NCI-H748 treated with DMSO at 0.1 percent for 48 hours (cell line): ENCODE results near the gene HSPA1L.
A peak's percentile ranks its signal among the peaks of the same experiment; 100 is the strongest.
"Not testable (repeated sequence)": the region's sequence is repeated elsewhere in the genome, so short reads cannot be mapped to it uniquely, and the experiment has no call there.

Experiments used
- DNase-seq: peaks from one replicate; lab custom pipeline; 2025; lab: John Stamatoyannopoulos, UW

HSPA1L gene

DNA sequence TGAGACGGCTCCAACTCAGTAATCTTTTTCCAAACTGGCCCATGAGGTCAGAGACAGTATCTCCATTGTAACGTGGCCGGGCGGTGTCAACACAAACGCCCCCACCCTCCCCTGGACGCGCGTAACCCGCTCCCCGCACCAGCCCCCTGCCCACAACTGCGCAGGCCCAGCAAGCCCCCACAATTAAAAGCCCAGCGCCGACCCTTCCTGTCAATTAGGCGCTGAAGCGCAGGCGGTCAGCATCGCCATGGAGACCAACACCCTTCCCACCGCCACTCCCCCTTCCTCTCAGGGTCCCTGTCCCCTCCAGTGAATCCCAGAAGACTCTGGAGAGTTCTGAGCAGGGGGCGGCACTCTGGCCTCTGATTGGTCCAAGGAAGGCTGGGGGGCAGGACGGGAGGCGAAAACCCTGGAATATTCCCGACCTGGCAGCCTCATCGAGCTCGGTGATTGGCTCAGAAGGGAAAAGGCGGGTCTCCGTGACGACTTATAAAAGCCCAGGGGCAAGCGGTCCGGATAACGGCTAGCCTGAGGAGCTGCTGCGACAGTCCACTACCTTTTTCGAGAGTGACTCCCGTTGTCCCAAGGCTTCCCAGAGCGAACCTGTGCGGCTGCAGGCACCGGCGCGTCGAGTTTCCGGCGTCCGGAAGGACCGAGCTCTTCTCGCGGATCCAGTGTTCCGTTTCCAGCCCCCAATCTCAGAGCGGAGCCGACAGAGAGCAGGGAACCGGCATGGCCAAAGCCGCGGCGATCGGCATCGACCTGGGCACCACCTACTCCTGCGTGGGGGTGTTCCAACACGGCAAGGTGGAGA is at the start of gene HSPA1L, which contains the start of gene HSPA1A:
TSS of gene HSPA1L (minus strand) at position 259 of the 814 bp plus-strand sequence. CDS start 3,311 bp downstream, outside the sequence.
TSS of gene HSPA1A (plus strand) at position 519 of the 814 bp plus-strand sequence. CDS start at position 733, 214 bp downstream.
- DNase-seq = peak; percentile 97

DNA sequence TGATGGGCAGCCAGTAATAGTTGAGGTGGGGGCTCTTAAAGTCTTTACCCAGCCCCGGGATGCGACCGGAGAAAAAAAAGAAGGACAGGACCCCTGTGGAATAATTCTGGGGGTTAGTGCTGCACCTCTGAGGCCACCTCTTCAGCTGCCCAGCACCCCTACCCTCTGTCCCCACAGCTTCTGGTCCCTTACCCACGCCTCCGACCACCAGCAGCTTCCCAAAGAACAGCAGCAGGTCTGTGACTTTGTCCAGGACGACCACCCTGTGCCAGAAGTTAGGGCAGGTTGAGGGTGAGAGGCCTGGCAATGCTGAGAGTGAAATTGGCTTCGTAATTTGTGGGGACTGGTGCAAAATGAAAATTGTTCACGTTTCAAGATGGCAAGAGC is 49.7 kb upstream of the HSPA1L start:
- DNase-seq = no peak

DNA sequence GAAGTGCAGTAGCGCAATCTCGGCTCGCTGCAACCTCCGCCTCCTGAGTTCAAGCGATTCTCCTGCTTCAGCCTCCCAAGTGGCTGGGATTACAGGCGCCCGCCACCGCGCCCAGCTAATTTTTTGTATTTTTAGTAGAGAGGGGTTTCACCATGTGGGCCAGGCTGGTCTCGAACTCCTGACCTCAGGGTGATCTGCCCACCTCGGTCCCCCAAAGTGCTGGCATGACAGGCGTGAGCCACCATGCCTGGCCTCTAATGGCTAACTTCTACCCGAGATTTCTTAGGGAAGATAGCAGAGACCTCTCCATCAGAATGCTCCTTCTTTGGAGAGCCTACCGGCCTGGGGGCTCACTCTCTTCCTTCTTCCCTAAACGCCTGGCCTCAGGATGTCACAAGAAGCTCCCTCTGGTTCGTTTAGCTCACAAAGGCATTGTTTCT is 49.1 kb upstream of the HSPA1L start:
- DNase-seq = not testable (repeated sequence)

DNA sequence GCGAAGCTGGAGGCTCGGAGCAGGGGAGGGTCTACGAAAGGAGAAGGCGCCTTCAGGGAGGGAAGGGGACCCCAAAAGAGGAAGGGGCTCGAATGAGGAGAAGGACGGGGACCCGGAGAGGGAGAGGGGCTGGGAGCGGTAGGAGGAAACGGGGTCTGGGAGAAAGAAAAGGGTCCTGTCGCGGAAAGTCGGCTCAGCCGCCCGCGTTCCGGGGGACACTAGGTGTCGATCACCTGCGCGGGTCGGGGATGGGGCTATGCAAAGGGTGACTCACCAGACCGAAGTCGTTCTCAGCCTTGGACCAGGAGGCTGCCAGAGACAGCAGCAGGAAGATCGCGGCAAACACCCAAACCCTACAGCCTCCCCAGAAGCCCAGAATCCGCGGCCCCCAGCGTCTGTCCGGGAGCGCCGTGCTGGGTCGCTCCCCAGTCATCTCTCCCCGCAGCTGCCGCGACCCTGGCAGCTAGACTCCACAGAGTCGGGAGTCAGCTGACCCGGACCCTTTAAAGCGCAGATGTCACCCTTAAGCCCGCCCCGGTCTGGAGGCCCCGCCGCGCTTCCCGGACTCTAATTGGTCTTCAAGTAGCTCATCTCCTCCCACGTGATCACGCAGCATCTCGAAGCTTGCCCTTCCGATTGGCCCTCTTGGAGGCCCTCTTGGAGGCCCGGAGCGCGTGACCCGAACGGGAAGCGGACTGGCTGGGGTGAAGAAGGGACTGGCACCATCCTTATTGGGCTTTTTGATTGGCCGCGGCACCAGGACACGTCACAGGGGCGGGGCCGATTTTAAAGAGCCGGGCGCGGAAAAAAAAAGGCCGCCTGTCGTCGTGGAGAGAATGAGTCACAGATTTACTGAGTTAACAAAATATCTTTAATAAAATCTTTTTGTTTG is 47.5 kb upstream of the HSPA1L start, which contains the start of gene NEU1:
TSS of gene NEU1 (minus strand) at position 478 of the 892 bp plus-strand sequence. CDS start at position 433, 45 bp downstream.
- peak; percentile 99 for DNase-seq

DNA sequence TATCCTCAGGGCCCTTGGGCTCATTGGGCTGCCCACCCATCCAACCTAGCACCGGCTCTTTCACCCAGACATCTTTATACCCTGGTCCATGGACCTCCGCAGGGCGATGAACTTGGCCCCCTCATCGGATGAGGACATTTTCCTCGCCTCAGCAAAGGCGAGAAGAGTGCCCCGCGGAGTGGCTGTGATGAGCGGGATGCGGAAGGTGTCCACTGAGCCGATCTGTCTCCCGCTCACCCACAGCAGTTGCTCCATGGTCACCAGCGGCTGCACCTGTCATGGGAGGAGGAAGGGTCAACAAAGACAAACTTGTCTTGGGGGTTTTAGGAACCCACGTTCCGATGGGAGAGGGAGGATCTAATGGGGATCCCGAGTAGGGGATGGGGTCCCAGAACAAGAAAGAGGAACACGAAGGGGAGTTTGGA is 46.8 kb upstream of the HSPA1L start:
- DNase-seq = no peak

DNA sequence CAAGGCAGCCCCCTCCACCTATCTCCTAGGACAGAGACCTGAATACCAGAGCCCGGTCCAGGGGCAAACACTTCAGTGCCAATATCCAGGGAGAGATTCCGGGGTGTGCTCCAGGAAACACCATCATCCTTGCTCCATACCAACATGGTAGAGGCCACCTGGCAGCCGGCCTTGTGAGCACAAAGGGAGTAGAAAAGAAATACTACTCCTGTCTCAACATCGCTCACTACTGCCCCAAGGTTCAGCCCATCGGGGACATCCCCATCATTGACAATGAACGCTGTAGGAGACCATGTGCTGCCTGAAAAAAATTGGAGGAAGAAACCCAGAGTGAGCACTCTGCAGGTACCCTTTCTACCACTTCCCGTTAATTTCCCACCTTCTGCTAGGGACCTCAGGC is 46.1 kb upstream of the HSPA1L start:
- DNase-seq = no peak

DNA sequence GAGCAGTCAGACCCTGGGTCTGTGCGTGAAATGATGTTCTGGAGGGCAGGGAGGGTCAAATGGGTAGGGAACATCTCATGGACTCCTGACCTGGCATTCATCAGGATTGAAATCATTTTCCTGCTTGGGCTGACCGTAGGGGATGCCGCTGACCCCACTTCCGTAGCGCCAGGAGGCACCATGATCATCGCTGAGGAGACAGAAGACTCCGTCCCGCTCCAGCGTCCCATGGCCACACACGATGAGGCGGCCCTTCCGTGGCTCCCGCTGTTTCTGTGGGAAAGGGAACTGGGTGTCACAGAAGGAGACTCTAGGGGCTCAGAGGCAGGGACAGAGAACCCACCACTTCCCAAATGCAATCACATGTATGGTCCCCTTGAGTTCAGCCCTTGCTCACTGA is 45.3 kb upstream of the HSPA1L start:
- DNase-seq = no peak

DNA sequence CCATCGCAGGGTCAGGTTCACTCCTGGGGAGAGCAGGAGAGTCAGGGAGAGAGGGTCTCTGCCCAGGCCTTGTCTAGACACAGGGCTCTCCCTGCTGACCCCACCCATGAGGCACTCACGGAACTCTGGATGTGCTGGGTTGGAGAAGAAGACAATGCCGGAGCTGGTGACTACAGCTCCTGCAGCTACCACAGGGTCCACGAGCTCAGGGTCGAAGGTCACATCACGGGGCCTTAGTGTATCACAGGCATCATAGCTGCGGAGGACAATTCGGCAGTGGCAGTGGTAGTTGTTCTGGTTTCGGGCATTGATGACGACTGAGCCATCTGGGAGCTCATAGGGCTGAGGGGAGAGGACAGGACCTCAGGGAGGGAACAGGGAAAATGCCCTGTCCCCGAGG is 44.8 kb upstream of the HSPA1L start:
- DNase-seq = no peak

DNA sequence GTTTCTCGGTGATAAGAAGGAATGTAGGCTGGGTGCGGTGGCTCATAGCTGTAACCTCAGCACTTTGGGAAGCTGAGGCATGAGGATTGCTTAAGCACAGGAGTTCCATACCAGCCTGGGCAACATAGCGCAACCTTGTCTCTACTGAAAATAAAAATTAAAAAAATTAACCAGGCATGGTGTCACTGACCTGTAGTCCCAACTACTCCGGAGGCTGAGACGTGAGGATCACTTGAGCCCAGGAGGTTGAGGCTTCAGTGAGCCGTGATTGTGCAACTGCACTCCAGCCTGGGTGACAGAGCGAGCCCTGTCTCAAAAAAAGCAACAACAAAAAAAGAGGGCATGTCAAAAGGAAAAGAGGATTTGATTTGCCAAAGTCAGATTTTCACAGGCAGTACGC is 43.6 kb upstream of the HSPA1L start:
- DNase-seq = no peak

DNA sequence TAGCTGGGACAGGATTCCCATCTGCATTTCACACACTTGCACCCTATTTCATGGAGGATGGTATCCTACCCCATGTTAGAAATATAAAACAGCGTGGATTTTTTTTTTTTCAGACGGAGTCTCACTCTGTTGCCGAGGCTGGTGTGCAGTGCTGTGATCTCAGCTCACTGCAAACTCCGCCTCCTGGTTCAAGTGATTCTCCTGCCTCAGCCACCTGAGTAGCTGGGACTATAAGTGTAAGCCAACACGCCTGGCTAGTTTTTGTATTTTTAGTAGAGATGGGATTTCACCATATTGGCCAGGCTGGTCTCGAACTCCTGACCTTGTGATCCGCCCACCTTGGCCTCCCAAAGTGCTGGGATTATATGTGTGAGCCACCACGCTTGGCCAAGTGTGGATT is 42.7 kb upstream of the HSPA1L start:
- DNase-seq = not testable (repeated sequence)

DNA sequence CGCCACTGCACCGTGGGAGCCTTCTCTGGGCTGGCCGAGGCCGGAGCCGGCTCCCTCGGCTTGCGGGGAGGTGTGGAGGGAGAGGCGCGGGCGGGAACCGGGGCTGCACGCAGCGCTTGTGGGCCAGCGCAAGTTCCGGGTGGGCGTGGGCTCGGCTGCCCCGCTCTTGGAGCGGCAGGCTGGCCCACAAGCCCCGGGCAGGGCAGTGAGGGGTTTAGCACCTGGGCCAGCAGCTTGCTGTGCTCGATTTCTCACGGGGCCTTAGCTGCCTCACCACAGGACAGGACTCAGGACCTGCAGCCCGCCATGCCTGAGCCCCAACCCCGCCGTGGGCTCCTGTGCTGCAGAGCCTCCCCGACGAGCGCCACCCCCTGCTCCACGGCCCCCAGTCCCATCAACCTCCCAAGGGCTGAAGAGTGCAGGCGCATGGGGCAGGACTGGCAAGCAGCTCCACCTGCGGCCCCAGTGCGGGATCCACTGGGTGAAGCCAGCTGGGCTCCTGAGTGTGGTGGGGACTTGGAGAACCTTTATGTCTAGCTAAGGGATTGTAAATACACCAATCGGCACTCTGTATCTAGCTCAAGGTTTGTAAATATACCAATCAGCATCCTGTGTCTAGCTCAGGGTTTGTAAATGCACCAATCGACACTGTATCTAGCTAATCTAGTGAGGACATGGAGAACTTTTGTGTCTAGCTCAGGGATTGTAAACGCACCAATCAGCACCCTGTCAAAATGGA is 37.1 kb upstream of the HSPA1L start:
- not testable (repeated sequence) for DNase-seq

DNA sequence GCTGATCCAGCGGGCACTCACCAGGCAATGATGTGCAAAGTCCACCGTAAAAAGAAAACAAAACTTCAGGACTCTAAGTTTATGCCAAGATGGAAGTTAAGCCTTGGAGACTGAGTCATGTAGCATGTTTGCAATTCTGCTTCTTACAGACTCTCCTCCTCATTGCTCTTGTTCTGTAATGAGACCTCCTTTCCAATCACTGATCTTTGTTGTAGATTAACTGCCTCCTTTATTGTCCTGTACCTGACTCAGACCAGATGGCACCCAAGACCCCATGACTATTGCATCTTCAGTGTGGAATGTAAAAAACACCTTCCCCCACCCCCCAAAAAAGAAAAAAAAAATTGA is 36.4 kb upstream of the HSPA1L start:
- DNase-seq = no peak

DNA sequence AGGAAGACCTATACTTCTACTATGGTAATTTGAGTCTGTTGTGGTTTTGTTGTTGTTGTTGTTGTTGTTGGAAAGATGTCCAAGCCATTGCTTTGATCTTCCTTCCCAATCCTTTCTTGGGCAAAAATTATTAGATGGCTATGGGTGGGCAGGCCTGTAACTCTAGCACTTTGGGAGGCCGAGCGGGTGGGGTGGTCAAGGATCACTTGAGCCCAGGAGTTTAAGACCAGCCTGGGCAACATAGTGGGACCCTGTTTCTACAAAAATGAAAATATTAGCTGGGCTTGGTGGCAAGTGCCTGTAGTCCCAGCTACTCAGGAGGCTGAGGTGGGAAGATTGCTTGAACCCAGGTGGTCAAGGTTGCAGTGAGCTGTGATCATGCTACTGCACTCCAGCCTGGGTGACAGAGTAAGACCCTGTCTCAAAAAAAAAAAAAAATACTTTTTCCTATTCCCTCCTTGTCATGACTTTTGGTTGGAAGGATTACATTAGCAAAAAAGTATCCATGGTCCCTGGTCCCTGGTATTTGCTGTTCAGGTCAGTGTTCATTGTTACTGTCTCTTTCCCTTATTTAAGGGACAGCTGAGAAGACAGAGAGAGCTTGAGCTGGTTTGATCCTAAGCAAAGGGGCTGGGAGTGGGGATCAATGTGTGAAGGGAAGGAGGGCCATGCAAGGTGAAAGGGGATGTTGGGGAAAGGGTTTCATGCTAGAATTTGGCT is 35.8 kb upstream of the HSPA1L start:
- no peak for DNase-seq

DNA sequence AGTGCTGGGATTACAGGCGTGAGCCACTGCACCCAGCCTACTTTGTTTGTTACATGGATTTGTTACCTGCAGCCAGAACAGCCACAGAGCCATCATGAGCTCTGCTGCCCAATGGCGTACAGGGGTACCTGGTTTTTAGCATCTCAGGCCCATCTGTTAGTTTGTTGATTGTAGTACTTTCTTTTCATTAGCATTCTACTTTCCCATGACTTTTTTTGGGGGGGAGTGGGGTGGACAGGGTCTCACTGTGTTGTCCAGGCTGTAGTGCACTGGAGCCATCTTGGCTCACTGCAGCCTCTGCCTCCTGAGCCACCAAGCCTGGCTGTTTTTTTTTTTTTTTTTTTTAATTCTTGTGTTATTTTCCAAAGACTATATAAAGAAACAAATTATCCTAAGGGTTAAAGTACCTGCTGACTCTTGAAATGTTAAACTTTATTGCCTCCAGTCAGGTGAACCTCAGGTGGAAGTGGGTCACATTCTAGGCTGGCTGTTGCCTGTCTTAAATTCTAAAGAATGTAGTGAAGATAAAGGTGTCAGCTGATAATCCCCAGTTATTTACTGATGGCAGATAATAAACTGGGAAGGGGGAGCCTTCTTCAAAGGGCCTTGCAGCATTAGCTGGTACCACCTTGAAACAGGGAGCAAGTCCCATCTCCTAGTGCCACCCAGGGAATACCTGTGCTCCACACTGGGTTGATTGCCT is 32.3 kb upstream of the HSPA1L start:
- DNase-seq = no peak

DNA sequence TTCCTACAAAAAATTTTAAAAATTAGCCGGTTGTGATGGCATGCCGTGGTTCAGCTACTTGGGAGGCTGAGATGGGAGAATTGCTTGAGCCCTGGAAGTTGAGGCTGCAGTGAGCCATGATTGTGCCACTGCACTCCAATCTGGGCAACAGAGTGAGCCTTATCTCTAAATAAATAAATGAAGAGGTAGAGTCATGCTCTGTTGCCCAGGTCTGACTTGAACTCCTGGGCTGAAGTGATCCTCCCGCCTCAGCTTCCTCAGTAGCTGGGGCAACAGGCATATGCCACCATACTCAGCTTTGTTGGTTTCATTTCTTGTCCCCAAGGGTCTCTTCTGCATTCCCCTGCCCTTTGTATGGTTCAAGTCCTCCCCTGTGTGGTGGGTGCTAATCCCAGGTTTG is 29.4 kb upstream of the HSPA1L start:
- no peak for DNase-seq

DNA sequence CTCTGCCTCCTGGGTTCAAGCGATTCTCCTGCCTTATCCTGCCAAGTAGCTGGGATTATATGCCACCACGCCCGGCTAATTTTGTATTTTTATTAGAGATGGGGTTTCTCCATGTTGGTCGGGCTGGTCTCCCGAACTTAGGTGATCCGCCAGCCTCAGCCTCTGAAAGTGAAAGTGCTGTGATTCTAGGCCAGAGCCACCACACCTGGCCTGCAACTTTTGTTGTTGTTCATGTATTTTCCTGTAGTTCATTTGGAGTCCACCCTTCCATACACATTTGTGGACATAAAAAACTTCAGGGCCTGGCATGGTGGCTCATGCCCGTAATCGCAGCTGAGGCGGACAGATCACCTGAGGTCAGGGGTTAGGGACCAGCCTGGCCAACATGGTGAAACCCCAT is 27.0 kb upstream of the HSPA1L start:
- no peak for DNase-seq

DNA sequence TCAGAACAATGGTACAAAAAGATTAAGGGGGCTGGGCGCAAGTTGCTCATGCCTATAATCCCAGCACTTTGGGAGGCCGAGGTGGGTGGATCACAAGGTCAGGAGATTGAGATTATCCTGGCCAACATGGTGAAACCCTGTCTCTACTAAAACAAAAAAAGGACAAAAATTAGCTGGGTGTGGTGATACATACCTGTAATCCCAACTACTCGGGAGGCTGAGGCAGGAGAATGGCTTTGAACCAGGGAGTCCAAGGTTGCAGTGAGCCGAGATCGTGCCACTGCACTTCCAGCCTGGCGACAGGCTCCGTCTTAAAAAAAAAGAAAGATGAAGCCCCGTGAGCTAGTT is 24.7 kb upstream of the HSPA1L start:
- DNase-seq = not testable (repeated sequence)

DNA sequence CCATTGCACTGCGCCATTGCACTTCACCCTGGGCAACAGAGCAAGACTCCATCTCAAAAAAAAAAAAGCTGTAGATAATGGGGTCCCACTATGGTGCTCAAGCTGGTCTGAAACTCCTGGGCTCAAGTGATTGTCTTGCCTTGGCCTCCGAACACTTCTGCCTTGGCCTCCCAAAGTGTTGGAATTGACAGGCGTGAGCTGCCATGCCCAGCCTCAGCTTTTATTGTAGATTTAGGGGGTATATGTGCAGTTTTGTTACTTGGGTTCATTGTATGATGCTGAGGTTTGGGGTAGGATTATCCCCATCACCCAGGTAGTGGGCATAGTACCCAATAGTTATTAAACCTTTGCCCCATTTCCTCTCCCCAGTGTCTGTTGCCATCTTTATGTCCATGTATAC is 23.9 kb upstream of the HSPA1L start:
- DNase-seq = no peak

DNA sequence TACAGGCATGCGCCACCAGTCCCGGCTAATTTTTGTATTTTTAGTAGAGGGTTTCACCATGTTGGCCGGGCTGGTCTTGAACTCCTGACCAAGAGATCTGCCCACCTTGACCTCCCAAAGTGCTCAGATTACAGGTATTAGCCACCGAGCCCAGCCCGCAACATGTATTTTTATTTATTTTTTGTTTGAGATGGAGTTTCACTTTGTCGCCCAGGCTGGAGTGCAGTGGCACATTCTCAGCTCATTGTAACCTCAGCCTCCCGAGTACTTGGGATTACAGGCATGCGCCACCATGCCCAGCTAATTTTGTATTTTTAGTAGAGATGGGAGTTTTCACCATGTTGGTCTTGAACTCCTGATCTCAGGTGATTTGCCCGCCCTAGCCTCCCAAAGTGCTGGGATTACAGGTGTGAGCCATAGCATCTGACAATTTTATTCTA is 23.1 kb upstream of the HSPA1L start:
- not testable (repeated sequence) for DNase-seq

DNA sequence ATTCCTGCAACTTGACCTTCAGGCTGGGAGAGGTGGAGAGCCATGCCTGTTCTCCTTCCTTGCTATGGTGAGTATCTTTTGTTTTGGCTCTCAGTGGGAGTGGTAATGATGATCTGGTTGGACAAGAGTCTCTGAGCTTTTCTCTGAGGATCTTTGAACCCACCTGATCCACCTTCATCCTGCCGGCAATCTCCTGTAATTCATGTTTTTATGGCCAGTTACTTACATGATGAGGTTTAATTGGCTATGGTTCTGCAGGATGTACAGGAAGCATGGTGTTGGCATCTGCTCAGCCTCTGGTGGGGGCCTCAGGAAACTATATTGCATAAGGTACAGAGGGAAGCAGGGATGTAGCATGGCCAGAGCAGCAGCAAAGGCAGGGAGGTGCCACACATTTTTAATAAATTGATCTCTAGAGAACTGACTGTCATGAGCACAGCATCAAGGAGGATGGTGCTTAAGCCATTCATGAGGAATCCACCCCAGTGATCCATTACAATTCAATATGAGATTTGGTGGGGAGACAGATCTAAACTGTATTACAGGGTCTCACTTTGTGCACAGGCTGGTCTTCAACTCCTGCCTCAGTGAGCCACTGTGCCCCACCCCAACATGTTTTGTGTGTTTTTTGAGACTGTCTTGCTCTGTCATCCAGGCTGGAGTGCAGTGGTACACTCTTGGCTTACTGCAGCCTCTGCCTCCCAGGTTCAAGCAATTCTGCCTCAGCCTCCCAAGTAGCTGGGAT is 22.5 kb upstream of the HSPA1L start:
- DNase-seq = no peak
